ENCODE measurements around the gene ISCA2.
"Not testable (repeated sequence)": the region's sequence is repeated elsewhere in the genome, so short reads cannot be mapped to it uniquely, and the experiment has no call there.

ISCA2 gene, protein sequence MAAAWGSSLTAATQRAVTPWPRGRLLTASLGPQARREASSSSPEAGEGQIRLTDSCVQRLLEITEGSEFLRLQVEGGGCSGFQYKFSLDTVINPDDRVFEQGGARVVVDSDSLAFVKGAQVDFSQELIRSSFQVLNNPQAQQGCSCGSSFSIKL

DNA sequence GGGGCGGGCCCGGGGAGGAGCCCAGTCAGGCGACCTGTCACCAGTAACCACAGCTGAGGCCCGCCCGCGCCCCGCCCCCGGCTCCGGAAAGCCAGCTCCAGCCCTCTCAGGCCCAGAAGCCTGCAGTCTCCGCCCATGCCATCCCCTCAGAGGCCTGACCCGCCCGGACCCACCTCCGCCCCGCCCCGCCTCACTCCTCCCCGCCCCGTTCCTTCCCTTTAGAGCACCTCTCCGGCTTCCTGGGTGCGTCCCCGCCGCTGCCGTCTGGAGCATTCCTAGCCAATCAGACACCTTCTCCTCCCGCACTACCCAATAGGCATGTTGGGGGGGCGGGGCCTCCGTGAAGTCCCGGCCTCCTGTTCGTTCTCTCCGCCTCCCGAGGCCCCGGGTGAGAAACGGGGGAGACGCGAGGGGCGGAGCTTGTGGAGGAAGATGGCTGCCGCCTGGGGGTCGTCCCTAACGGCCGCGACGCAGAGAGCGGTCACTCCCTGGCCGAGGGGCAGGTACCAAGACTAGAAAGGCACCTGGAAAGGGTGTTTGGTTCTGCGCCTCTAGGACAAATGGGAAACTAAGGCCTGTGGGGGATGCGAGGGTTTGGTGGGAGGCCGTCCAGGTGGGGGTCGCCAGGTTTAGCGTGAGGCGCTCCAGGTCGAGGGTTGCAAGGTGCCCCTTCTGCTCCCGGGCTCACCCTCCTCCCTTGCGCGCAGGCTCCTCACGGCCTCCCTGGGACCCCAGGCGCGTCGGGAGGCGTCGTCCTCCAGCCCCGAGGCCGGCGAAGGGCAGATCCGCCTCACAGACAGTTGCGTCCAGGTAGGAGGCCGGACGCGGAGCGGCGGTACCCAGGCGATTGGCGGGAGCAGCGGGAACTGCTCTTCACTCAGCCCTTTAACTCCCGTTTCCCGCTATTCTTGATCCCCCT, at the start of gene ISCA2:
Gene ISCA2 (plus strand): TSS at position 423 of the 919 bp plus-strand sequence. CDS start 10 bp downstream, at position 433.
- peak; percentile 88 for DNase-seq

DNA sequence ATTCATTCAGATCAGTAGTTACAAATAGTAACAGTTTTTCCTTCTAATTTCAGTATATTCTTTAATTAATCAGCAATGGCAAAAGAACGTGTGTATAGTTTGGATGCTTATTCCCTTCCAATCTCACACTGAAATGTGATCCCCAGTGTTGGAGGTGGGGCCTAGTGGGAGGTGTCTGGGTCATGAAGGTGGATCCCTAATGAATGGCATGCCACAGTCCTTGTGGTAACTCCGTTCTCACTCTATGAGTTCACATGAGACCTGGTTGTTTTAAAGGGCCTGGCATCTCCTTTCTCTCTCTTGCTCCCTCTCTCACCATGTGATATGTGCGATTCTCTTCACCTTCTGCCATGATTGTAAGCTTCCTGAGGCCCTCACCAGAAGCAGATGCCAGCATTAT, 48.7 kb upstream of the ISCA2 start:
- DNase-seq = no peak

- not testable (repeated sequence) for DNase-seq
Observed at GRCh38 chr14:74454397-74454796, 39.2 kb upstream of the ISCA2 start.

- no peak for DNase-seq
Observed at GRCh38 chr14:74456684-74457564, 36.6 kb upstream of the ISCA2 start.

DNA sequence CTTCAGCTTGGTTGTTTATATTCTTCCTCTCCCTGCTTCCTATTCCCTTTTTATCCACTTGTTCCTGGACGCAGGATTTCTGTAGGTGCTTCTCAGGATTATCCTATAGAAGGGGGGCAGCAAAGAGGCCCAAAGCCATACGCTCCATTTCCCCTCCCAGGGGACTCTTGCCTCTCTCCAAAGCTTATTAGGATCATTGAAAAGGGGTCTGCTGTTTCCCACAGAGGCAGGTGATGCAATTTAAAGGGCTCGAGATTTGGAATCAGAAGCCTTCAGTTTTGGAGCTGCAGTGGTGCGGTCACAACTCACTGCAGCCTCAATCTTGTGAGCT, 36.0 kb upstream of the ISCA2 start:
- DNase-seq = no peak

- DNase-seq = no peak
Observed at GRCh38 chr14:74459289-74459946, 34.1 kb upstream of the ISCA2 start.

- DNase-seq = no peak
Observed at GRCh38 chr14:74459976-74460375, 33.6 kb upstream of the ISCA2 start.

DNA sequence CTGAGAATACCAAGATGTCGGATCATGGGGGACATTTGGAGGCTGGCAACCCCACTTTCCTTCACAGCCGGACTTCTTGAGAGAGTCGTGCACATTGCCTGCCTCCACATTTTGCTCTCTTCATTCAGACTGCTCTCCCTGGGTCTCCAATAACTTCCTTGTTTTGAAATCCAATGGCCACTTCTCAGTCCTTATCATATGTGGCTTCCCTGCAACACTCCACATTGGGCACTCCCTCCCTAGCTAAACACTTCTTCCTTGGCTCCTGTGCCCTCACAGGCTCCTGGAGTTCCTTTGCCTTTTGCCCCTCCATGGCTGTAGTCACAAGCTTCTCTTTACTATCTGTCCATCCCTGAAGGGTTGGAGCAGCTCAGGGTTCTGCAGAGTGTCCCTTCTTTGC, 30.6 kb upstream of the ISCA2 start:
- no peak for DNase-seq

DNA sequence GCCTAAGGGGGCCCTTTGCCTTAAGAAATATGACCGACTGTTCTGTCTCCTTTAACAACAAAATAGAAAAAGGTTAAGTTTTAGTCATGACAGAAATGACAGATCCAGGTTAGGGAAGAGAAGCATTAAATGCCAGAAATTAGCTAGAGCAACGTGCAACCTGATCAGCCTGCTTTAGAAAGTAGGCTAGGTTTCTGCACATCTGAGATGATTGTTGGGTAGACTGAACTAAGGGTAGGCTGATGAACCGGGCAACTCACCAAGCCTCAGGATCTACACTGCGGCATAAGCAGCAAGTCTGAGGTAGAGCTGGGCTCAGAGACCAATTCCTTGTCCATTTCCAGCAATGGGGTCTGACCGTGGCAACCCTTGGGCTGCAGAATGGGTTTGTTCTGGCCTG, 29.9 kb upstream of the ISCA2 start:
- DNase-seq = no peak

DNA sequence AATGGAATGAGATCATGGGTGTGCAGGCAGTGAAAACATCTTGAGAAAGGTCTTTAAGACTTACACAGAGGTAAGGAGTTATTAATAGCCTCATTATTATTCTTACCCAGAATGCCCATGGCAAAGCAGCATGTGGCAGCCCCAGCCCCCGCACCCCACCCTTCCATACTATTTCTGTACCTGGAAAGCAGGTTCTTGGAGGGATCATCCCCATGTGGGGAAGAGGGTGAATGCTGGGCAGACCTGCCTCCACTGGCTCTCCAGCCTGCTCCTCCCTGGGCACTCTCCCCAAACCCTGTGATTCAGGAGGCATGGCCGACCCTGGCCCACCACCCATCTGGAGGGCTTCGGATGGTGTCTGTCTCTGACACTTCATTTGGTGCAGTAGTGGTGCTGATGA, 28.8 kb upstream of the ISCA2 start:
- no peak for DNase-seq

DNA sequence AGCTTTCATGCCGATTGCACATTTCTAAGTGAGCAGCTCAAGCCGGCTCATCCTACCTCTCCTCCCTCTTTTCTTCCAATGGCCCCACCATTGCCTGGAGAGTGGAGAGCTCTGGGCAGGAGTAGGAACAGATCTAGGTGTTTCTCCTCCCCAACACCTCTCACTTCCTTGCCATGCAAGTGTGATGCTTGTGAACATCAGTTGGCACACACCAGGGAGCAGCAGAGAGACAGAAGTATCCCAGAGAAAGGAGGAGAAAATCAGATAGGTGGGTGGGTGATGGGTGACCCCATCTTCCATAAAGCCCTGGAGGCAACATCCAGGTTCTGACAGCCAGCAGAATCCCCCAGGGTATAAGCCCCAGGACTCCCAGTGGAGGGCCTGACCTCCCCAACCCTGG, 28.2 kb upstream of the ISCA2 start:
- no peak for DNase-seq

- no peak for DNase-seq
Observed at GRCh38 chr14:74468513-74468912, 25.1 kb upstream of the ISCA2 start.

GRCh38 chr14:74469548-74470518, 23.7 kb upstream of the ISCA2 start:
- DNase-seq = no peak

DNA sequence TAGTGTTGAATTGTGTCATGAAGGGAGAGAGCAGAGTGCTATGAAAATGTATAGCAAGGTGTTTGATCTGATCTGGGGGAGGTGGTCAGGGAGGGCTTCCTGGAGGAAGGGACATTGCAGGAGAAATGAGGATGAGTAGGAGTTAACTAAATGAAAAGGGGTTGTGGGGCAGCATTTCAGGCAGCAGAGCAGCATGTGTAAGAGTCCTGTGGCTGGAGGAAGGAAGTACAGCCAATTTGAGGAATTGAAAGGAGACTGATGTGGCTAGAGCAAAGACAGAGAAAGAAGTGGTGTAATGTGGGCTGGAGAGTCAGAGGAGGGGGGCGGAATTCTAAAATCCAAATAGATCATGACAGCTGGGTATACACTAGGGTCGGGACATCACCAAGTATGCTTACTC, 21.0 kb upstream of the ISCA2 start:
- no peak for DNase-seq

DNA sequence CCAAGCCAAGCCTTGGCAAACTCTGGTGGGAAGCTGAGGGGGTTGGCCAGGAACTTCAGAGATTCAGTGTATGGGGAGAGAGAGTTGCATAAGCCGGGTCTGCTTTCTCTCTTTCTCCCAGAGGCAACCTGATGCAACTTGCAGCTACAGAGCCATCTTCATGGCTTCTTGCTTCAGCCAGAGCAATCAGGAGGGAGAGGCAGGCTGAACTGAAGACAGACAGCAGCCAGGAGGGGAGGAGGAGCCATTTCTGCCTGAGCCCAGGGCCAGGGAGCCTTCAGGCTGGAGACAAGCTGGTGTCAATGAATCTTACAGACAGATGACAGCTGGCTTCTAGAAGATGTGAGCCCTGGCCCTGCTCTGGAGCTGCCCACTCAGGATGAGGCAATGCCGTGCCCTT, 19.2 kb upstream of the ISCA2 start:
- no peak for DNase-seq

DNA sequence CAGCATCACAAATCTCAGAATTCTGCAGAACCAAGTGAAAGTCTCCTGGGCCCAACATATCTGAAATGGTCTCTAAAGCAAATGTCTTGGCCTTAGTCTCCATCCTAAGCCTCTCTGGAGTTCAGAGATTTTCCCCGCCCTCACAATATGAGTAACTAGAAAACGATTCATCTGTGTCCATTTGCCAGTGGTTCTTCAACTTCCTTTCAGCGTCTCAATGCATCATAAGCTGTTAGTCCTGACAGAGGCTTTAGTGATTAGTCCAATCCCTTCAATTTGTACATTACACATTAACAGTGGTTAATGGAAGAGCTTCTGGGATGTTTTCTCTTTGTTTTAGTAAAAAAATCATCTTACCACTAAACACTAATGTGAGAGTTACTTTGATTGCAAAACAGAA, 17.9 kb upstream of the ISCA2 start:
- DNase-seq = no peak

DNA sequence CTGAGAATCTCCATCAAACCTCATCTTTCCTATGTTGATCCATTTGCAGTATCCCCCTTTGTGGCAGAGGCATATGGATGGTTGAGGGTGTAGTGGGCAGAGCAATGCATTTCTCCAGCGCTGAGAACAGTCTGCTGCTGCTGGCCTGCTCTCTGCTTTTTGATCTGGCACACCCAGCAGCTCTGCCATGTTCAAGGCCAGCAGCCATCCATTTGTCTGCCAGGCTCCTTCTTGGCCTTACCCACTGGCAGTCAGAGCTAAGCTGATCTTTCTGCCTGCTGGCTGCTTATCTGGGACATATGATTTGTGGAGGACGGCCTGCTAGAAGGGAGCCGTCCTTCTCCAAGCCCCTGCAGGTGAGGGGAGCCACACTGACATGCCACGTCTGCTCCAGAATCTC, 17.5 kb upstream of the ISCA2 start:
- DNase-seq = no peak

DNA sequence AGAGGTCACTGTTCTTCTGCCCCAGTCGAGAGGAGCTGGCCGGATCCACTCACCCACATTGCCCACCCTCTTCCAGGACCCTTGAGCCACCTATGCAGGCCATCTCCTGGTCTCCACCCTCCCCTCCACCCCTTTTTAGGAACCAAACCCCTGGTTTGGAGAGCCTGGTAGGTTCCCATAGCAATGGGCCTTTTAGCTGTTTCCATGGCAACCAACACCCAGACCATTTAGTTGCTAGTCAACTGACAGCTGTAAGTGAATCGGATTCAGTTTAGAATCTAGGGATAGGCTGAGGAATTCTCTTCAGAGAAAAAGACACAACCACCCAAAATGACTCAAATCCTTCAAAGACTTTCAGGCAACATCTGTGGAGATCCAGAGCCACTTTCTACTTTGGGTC, 17.0 kb upstream of the ISCA2 start:
- DNase-seq = no peak

DNA sequence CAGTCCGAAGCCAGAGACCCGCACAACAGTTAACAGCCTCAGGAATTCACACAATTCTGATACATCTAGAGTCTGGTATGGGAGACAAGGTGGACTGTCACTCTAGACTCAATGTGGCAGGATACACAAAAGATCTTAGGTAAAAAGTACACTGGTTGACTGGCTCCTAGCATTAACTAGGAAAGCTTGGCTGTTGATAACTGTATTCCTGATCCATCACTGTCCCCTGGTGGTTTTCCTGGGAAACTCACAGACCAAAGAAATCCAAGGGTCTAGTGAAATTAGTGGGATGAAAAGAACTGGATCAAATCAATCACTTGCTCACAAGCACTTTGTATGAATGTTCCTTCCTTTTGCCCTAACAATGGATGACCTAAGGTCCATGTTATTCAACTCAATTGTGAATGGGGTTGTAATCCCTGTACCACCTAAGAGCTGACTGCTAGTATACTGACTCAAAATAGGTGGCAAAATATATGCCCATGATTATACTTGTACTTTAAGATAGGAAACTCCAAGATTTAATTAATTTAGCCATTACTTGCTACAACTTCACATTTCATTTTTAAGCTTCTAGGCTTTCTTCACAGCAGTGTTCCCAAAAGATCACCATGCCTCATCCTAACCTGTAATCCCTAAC, 14.4 kb upstream of the ISCA2 start:
- no peak for DNase-seq

- DNase-seq = no peak
Observed at GRCh38 chr14:74480046-74480445, 13.5 kb upstream of the ISCA2 start.

- no peak for DNase-seq
Observed at GRCh38 chr14:74482571-74482970, 11.0 kb upstream of the ISCA2 start.

All from GOT3 (cell line).